Psoas muscle (tissue), 8 donors: ENCODE measurements around the gene PCK2. TPM values are rescaled to one million over a fixed set of nuclear protein-coding genes. Genes with fewer than 3 reads are reported as not detected.

Experiments
- ATAC-seq, 4 donors: fragments of 200-7000 bp; cut with Tn5 transposase; one replicate each; pipeline ENCODE4 v1.9.1; 2020; ENCODE audit warnings: moderate library complexity in 3 of 4, mild to moderate bottlenecking in 2 of 4
- DNase-seq, 2 donors: peaks; one replicate each; pipeline ENCODE4 v3.0.0-alpha.2; 2020
- H3K27ac ChIP-seq: fragments of 200-600 bp; one replicate; pipeline ENCODE4 v1.8.0; 2022
- H3K27me3 ChIP-seq, 3 donors: fragments of 200-600 bp in 1 of 3; one replicate each; pipeline versions ENCODE4 v1.6.1 to v1.8.0; 2013 to 2022; ENCODE audit warnings: low read length in 2 of 3, mild to moderate bottlenecking in 2 of 3, moderate library complexity in 1 of 3; ENCODE audit not compliant: insufficient read depth in 3 of 3
- H3K36me3 ChIP-seq, 2 donors: fragments of 200-600 bp in 1 of 2; one replicate each; pipeline versions ENCODE4 v1.6.1 to v1.8.0; 2013 to 2022; ENCODE audit warnings: low read depth in 1 of 2, mild to moderate bottlenecking in 1 of 2, moderate library complexity in 1 of 2; ENCODE audit not compliant: insufficient read depth in 1 of 2
- H3K4me1 ChIP-seq: fragments of 200-600 bp; one replicate; pipeline ENCODE4 v1.8.0; 2022
- H3K4me3 ChIP-seq: fragments of 200-600 bp; one replicate; pipeline ENCODE4 v1.8.0; 2022; ENCODE audit warnings: mild to moderate bottlenecking
- H3K9me3 ChIP-seq: fragments of 200-600 bp; one replicate; pipeline ENCODE4 v1.8.0; 2022
- CTCF ChIP-seq: fragments of 200-600 bp; IDR thresholded peaks from one replicate; pipeline ENCODE4 v1.8.0; 2022; ENCODE audit warnings: antibody characterized with exemption
- WGBS, 3 donors: extraction: QIAGEN DNeasy Blood & Tissue Kit; methylation state at CpG; one replicate each; pipeline versions ENCODE4 v1.1.6 to v1.1.7; 2013; 5-methylcytosine and 5-hydroxymethylcytosine counted together
- intact Hi-C, 2 donors: fragments of 100-400 bp; cut with DNase I; formaldehyde crosslinking; loops; one replicate each; pipeline versions ENCODE4 v1.11.0 to v1.14.2; 2022
- polyA plus RNA-seq, 3 donors: library from polyadenylated mRNA; stranded (reverse); fragments of 200-250 nt; gene quantifications; one replicate each; pipeline ENCODE4 v1.2.3, GENCODE V29; 2013
- total RNA-seq, 4 donors: library from RNA; stranded (reverse); fragmentation: NEBNext Ultra II Directional in 2 of 4; extraction: Animal tissue kit (Norgen Biotek cat#: 25700) in 2 of 4; gene quantifications; one replicate each; pipeline versions ENCODE4 v1.2.1 to v1.2.4, GENCODE V29; 2021 to 2023
- donor health status: healthy with polysubstance abuse.
- donor health status: DM: no; HTN: no; CAD: no; lungs with moderate emphysema.
- donor health status: Bipolar disorder and iron deficiency.
- donor health status: healthy.
- donor health status: DM: yes; HTN: yes; CAD: no.
- donor health status: DM: no; HTN: no; CAD: no.
- donor health status: DM: no; HTN: no; CAD: no.
- donor health status: DM: yes; HTN: yes; CAD: no.

Gene PCK2
- total and polyA plus RNA-seq, 7 donors: 2.0 to 4.5 (median 2.4) TPM

GRCh38 chr14:24151404-24152080, 57.4 kb downstream of the PCK2 start:
- intact Hi-C loops: no loop called here
- no peak for TF ChIP-seq CTCF
- Histone ChIP-seq H3K27me3 (no peaks in the 10 kb centered on the region), H3K27ac (no peak overlapping the region), H3K4me3 (no peak overlapping the region), H3K9me3 (no peaks in the 10 kb centered on the region), H3K36me3 (peaks cover 3 to 80% of the 10 kb centered on the region in 2 donors), H3K4me1 (peaks cover 8% of the 10 kb centered on the region)
- WGBS, 3 donors: 88 to 91% (median 90%) methylated on average over 15 to 16 of the region's 16 CpGs
- ATAC-seq (no peak), DNase-seq (peak in 1 of 2 donors; percentile 49)

Other genes starting within 250 kb of the PCK2 start
- gene DHRS4, start 140.5 kb upstream of the PCK2 start, total RNA-seq: 10 to 100 TPM; 24.6 to 57.3 (median 39.5) TPM
- 10 to 100 TPM; 18.9 to 76.7 (median 39.0) TPM for gene DHRS4, start 140.5 kb upstream of the PCK2 start, polyA plus RNA-seq
- gene DHRS4L2, start 105.4 kb upstream of the PCK2 start, total RNA-seq: 10 to 100 TPM; 25.9 to 43.4 (median 31.9) TPM
- 10 to 100 TPM; 19.4 to 62.0 (median 30.8) TPM for gene DHRS4L2, start 105.4 kb upstream of the PCK2 start, polyA plus RNA-seq
- gene CARMIL3, start 42.3 kb upstream of the PCK2 start, total RNA-seq: under 1 TPM in 3 of 4 donors, not detected in 1; 0.04 to 0.10 (median 0.06) TPM
- gene CARMIL3, start 42.3 kb upstream of the PCK2 start, polyA plus RNA-seq: under 1 TPM in 2 of 3 donors, not detected in 1; 0.08 to 0.19 TPM
- gene CPNE6, start 22.7 kb upstream of the PCK2 start, total RNA-seq: not detected
- gene CPNE6, start 22.7 kb upstream of the PCK2 start, polyA plus RNA-seq: under 1 TPM in 1 of 3 donors, not detected in 2; 0.06 TPM
- 10 to 100 TPM; 48.8 to 73.5 (median 68.6) TPM for gene DCAF11, start 20.5 kb downstream of the PCK2 start, total RNA-seq
- 10 to 100 TPM; 34.7 to 66.4 (median 35.4) TPM for gene DCAF11, start 20.5 kb downstream of the PCK2 start, polyA plus RNA-seq
- 1 to 10 TPM; 1.5 to 3.6 (median 2.5) TPM for gene NRL, start 20.6 kb downstream of the PCK2 start, total RNA-seq
- gene NRL, start 20.6 kb downstream of the PCK2 start, polyA plus RNA-seq: 1 to 10 TPM; 1.2 to 5.1 (median 2.4) TPM
- gene FITM1, start 36.3 kb downstream of the PCK2 start, total RNA-seq: 100 to 1,000 TPM in 3 of 4 donors, 10 to 100 TPM in 1; 72.8 to 167 (median 137) TPM
- gene FITM1, start 36.3 kb downstream of the PCK2 start, polyA plus RNA-seq: 100 to 1,000 TPM; 100 to 163 (median 113) TPM
- gene PSME1, start 41.9 kb downstream of the PCK2 start, total RNA-seq: 100 to 1,000 TPM in 1 of 4 donors, 10 to 100 TPM in 3; 49.2 to 122 (median 80.3) TPM
- 100 to 1,000 TPM in 1 of 3 donors, 10 to 100 TPM in 2; 73.0 to 106 (median 92.6) TPM for gene PSME1, start 41.9 kb downstream of the PCK2 start, polyA plus RNA-seq
- gene EMC9, start 47.3 kb downstream of the PCK2 start, total RNA-seq: 10 to 100 TPM; 18.0 to 67.5 (median 36.1) TPM
- 10 to 100 TPM; 17.2 to 35.5 (median 30.9) TPM for gene EMC9, start 47.3 kb downstream of the PCK2 start, polyA plus RNA-seq
- 100 to 1,000 TPM in 1 of 4 donors, 10 to 100 TPM in 3; 30.1 to 179 (median 76.0) TPM for gene PSME2, start 52.3 kb downstream of the PCK2 start, total RNA-seq
- 10 to 100 TPM; 64.7 to 80.0 (median 76.4) TPM for gene PSME2, start 52.3 kb downstream of the PCK2 start, polyA plus RNA-seq
- 10 to 100 TPM; 46.4 to 81.5 (median 64.7) TPM for gene RNF31, start 53.2 kb downstream of the PCK2 start, total RNA-seq
- gene RNF31, start 53.2 kb downstream of the PCK2 start, polyA plus RNA-seq: 10 to 100 TPM; 43.3 to 57.3 (median 55.7) TPM
- gene IRF9, start 67.0 kb downstream of the PCK2 start, total RNA-seq: 10 to 100 TPM; 10.4 to 21.6 (median 15.1) TPM
- 10 to 100 TPM in 2 of 3 donors, 1 to 10 TPM in 1; 7.9 to 14.2 (median 11.8) TPM for gene IRF9, start 67.0 kb downstream of the PCK2 start, polyA plus RNA-seq
- 1 to 10 TPM; 1.0 to 1.6 (median 1.3) TPM for gene REC8, start 77.8 kb downstream of the PCK2 start, total RNA-seq
- 1 to 10 TPM in 1 of 3 donors, under 1 TPM in 2; 0.13 to 1.2 (median 0.86) TPM for gene REC8, start 77.8 kb downstream of the PCK2 start, polyA plus RNA-seq
- gene IPO4, start 94.5 kb downstream of the PCK2 start, total RNA-seq: 10 to 100 TPM; 35.7 to 75.9 (median 51.1) TPM
- gene IPO4, start 94.5 kb downstream of the PCK2 start, polyA plus RNA-seq: 10 to 100 TPM; 28.8 to 99.7 (median 62.4) TPM
- 10 to 100 TPM; 21.0 to 22.7 (median 21.8) TPM for gene TM9SF1, start 101.1 kb downstream of the PCK2 start, total RNA-seq
- 10 to 100 TPM; 21.7 to 43.4 (median 31.7) TPM for gene TM9SF1, start 101.1 kb downstream of the PCK2 start, polyA plus RNA-seq
- gene TSSK4, start 111.4 kb downstream of the PCK2 start, total RNA-seq: not detected
- under 1 TPM in 2 of 3 donors, not detected in 1; 0.05 to 0.06 TPM for gene TSSK4, start 111.4 kb downstream of the PCK2 start, polyA plus RNA-seq
- 10 to 100 TPM; 12.3 to 18.2 (median 15.7) TPM for gene CHMP4A, start 119.2 kb downstream of the PCK2 start, total RNA-seq
- gene CHMP4A, start 119.2 kb downstream of the PCK2 start, polyA plus RNA-seq: 10 to 100 TPM; 29.6 to 42.1 (median 29.9) TPM
- 10 to 100 TPM in 3 of 4 donors, 1 to 10 TPM in 1; 9.4 to 16.3 (median 12.1) TPM for gene MDP1, start 121.8 kb downstream of the PCK2 start, total RNA-seq
- gene MDP1, start 121.8 kb downstream of the PCK2 start, polyA plus RNA-seq: 10 to 100 TPM in 2 of 3 donors, 1 to 10 TPM in 1; 6.2 to 19.7 (median 13.0) TPM
- gene NEDD8, start 138.1 kb downstream of the PCK2 start, total RNA-seq: 100 to 1,000 TPM; 135 to 206 (median 159) TPM
- gene NEDD8, start 138.1 kb downstream of the PCK2 start, polyA plus RNA-seq: 100 to 1,000 TPM; 214 to 315 (median 297) TPM
- gene GMPR2, start 138.6 kb downstream of the PCK2 start, total RNA-seq: 10 to 100 TPM; 19.7 to 33.1 (median 27.9) TPM
- gene GMPR2, start 138.6 kb downstream of the PCK2 start, polyA plus RNA-seq: 10 to 100 TPM; 17.7 to 24.0 (median 21.7) TPM
- 10 to 100 TPM; 36.6 to 69.6 (median 65.2) TPM for gene TINF2, start 148.3 kb downstream of the PCK2 start, total RNA-seq
- gene TINF2, start 148.3 kb downstream of the PCK2 start, polyA plus RNA-seq: 100 to 1,000 TPM in 1 of 3 donors, 10 to 100 TPM in 2; 37.8 to 103 (median 48.3) TPM
- gene TGM1, start 168.9 kb downstream of the PCK2 start, total RNA-seq: under 1 TPM in 3 of 4 donors, not detected in 1; 0.25 to 0.50 (median 0.32) TPM
- 1 to 10 TPM in 1 of 3 donors, under 1 TPM in 2; 0.17 to 1.3 (median 0.86) TPM for gene TGM1, start 168.9 kb downstream of the PCK2 start, polyA plus RNA-seq
- gene RABGGTA, start 177.3 kb downstream of the PCK2 start, total RNA-seq: 10 to 100 TPM; 16.9 to 17.8 (median 17.3) TPM
- 10 to 100 TPM; 15.1 to 36.2 (median 18.9) TPM for gene RABGGTA, start 177.3 kb downstream of the PCK2 start, polyA plus RNA-seq
- 1 to 10 TPM; 1.9 to 3.4 (median 2.7) TPM for gene DHRS1, start 205.5 kb downstream of the PCK2 start, total RNA-seq
- gene DHRS1, start 205.5 kb downstream of the PCK2 start, polyA plus RNA-seq: 1 to 10 TPM; 1.5 to 6.4 (median 3.4) TPM
- gene NOP9, start 205.5 kb downstream of the PCK2 start, total RNA-seq: 10 to 100 TPM; 36.7 to 38.8 (median 37.7) TPM
- 10 to 100 TPM; 11.4 to 29.8 (median 16.1) TPM for gene NOP9, start 205.5 kb downstream of the PCK2 start, polyA plus RNA-seq
- 1 to 10 TPM in 3 of 4 donors, under 1 TPM in 1; 0.95 to 2.5 (median 1.8) TPM for gene CIDEB, start 213.7 kb downstream of the PCK2 start, total RNA-seq
- gene CIDEB, start 213.7 kb downstream of the PCK2 start, polyA plus RNA-seq: 1 to 10 TPM; 1.2 to 2.1 (median 1.3) TPM
- 1 to 10 TPM in 3 of 4 donors, under 1 TPM in 1; 0.96 to 2.3 (median 1.7) TPM for gene LTB4R2, start 215.8 kb downstream of the PCK2 start, total RNA-seq
- under 1 TPM; 0.08 to 0.57 (median 0.32) TPM for gene LTB4R2, start 215.8 kb downstream of the PCK2 start, polyA plus RNA-seq
- gene LTB4R, start 217.2 kb downstream of the PCK2 start, total RNA-seq: 1 to 10 TPM; 1.1 to 2.1 (median 2.0) TPM
- gene LTB4R, start 217.2 kb downstream of the PCK2 start, polyA plus RNA-seq: 1 to 10 TPM in 1 of 3 donors, under 1 TPM in 2; 0.35 to 2.0 (median 0.65) TPM
- 10 to 100 TPM in 3 of 4 donors, 1 to 10 TPM in 1; 8.6 to 13.9 (median 11.2) TPM for gene ADCY4, start 240.8 kb downstream of the PCK2 start, total RNA-seq
- gene ADCY4, start 240.8 kb downstream of the PCK2 start, polyA plus RNA-seq: 10 to 100 TPM in 1 of 3 donors, 1 to 10 TPM in 2; 7.0 to 10.8 (median 7.7) TPM
- 1 to 10 TPM; 1.1 to 1.9 (median 1.4) TPM for gene RIPK3, start 245.7 kb downstream of the PCK2 start, total RNA-seq
- gene RIPK3, start 245.7 kb downstream of the PCK2 start, polyA plus RNA-seq: 1 to 10 TPM in 1 of 3 donors, under 1 TPM in 2; 0.94 to 1.7 (median 0.97) TPM